C4-2B (cell line): ENCODE results near the gene MAJIN.
"Not testable (repeated sequence)": the region's sequence is repeated elsewhere in the genome, so short reads cannot be mapped to it uniquely, and the experiment has no call there.

ENCODE experiments used
- H3K27ac ChIP-seq: fragments of 450-650 bp; 2 replicates; pipeline ENCODE4 v1.5.1; 2017
- CTCF ChIP-seq: fragments of 450-650 bp; conservative IDR thresholded peaks from 2 replicates; pipeline ENCODE4 v1.5.1; 2017; ENCODE audit warnings: mild to moderate bottlenecking
- ZFX ChIP-seq: fragments of 450-650 bp; IDR thresholded peaks from 2 replicates; pipeline ENCODE4 v1.6.1; 2017

Gene MAJIN

GRCh38 chr11:64989416-64989815, 17.5 kb upstream of the MAJIN start:
- no peak overlapping the region for H3K27ac ChIP-seq
- TF ChIP-seq ZFX (no peak), CTCF (no peak)

DNA sequence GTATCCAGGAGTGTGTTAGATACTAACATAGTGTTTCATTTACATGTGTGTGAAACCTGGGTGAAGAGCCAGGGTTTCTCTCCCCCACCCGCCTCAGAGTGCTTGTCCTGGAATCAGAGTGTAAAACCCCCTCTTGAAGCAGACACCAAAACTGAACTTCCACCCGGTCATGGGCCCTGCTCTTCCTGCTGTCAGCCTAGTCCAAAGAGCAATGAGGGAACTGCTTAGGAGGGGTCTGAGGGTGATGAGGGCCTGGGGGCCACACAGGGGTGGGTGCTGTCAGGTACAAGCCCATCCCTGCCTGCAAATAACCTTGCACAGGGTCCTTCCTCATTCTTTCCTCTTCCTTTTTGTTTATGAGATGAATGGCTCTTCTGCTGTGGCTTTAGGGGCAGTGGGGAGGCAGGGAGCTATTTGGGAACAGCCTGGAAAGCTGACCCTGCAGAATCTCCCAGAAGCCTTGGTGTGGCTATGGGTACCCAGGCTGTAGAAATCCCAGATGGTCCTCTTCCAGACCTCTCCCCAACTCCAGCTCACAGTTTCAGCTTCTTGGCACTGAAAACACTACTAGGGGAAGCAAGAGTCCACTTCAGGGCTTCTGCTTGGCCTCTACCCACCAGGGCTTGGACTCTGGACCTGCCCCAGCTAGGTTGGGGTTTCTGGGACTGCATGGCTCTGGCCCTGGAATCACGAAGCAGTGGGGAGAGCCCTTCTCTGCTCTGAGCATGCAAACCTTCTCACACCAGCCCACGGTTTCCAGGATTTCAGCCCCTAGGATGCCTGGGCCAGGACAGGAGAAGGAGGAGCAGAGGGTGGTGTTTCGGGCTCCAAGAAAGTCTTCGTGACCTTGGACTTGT, 16.3 kb upstream of the MAJIN start:
- TF ChIP-seq ZFX (no peak), CTCF (no peak)
- H3K27ac ChIP-seq = no peak overlapping the region

DNA sequence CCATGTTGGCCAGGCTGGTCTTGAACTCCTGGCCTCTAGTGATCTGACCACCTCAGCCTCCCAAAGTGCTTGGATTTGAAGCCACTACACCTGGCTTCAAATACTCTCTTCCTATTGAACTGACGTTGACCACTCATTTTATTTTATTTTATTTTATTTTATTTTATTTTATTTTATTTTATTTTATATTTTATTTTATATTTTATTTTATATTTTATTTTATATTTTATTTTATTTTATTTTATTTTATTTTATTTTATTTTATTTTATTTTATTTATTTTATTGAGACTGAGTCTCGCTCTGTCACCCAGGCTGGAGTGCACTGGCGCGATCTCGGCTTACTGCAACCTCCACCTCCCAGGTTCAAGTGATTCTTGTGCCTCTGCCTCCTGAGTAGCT, 11.4 kb upstream of the MAJIN start:
- H3K27ac ChIP-seq = not testable (repeated sequence)

DNA sequence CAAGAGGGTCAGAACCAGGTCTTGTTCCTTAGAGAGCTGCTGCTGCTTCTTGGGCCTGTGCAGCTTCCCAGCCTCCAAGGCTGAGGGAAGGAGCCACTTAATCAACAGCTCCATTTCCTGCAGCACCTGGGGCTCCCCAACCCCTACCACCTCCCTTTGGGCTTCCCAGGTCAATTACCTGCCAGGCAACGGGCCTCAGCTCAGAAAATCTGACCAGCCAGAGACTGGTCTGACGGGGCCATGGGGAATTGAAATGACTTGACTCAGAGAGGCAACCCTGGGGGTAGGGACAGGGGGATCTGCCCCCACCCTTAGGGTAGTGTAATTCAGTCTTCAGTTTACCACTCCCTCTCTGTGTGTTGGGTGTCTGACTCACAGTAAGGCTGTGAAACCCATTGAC, 4.7 kb upstream of the MAJIN start:
- TF ChIP-seq CTCF (no peak), ZFX (no peak)
- no peak overlapping the region for H3K27ac ChIP-seq

DNA sequence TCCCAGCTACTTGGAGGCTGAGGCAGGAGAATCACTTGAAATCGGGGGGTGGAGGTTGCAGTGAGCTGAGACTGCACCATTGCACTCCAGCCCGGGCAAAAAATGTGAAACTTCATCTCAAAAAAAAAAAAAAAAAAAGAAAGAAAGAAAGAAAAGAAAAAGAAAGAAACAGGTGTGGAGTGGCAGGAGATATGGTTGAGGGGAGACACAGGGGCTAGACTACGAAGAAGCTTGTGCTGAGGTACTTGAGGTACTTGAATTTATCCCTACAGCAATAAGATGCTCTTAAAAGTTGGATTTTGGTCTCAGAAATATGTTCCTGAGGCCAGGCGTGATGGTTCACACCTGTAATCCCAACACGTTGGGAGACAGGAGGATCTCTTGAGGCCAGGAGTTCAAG, 2.2 kb upstream of the MAJIN start:
- TF ChIP-seq ZFX (no peak), CTCF (no peak)
- no peak overlapping the region for H3K27ac ChIP-seq

DNA sequence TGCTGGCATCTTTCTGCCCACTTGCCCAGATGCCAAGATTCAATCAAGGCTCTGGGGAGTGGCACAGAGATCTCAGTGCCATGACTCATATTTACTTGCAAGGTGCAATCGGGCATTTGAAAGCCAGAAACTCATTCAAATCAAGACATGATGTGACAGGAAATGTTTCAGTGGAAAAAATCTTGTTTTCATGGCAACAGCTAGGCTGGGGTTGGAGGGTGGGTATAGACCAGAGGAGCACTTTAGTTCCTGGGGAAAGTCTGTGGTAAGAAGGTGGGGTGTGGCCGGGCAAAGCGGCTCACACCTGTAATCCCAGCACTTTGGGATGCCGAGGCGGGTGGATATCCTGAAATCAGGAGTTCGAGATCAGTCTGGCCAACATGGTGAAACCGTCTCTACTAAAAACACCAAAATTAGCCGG, 1.2 kb downstream of the MAJIN start:
- TF ChIP-seq ZFX = no peak
- TF ChIP-seq CTCF = no peak
- peak overlapping the region; percentile 83; the same call in 1 of the 2 replicates for H3K27ac ChIP-seq

DNA sequence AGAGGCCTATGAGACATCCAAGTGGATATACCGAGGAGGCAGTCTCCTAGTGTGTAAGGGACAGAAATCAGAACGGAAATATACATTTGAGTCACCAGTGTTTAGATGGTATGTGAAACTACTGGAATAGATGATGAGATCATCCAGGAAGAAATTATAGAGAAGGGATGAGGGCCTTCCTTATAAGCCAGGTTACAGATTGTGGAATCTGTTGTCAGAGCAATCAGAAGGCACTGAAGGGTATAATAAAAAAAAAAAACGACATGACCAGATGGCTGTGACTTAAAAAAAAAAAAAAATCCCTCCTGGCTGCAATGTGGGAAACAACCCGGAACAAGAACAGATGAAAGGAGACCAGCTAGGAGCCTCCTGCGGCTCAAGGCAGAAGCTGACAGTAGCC, 2.7 kb downstream of the MAJIN start:
- no peak overlapping the region for H3K27ac ChIP-seq
- TF ChIP-seq ZFX = no peak
- no peak for TF ChIP-seq CTCF

DNA sequence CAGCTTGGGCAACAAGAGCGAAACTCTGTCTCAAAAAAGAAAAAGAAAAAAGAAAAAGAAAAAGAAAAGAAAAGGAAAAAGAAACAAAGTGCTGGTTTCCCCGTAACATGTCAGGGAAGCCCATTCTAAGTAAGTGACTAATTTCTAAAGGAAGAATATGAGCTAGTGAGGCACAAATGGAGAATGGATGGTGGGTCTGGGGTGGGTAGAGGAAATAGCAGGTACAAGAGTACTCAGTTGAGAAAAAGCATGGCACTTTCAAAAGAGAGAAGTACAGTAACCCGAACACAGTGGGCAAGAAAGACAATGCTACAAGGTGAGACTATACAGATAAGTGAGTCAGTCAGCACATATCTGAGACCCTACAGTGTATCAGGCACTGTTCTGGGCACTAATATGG, 4.5 kb downstream of the MAJIN start:
- no peak overlapping the region for H3K27ac ChIP-seq
- TF ChIP-seq ZFX (no peak), CTCF (no peak)
